H1 (cell line): ENCODE data around the gene CPTP. TPM values are rescaled to one million over a fixed set of nuclear protein-coding genes. Genes with fewer than 3 reads are reported as not detected.

Experiments used
- CTCF ChIA-PET: fragments of 300-600 bp; sonication (Branson Sonifier 250); formaldehyde crosslinking; loops from one replicate; lab custom pipeline; 2021; ENCODE audit not compliant: partially characterized antibody; lab: Charles Lee
- POLR2A ChIA-PET: fragments of 300-600 bp; sonication (Branson Sonifier 250); formaldehyde crosslinking; loops from one replicate; lab custom pipeline; 2021; ENCODE audit warnings: inconsistent platforms; ENCODE audit not compliant: partially characterized antibody; lab: Charles Lee
- DNase-seq, 2 experiments: peaks; one replicate each; pipeline versions ENCODE4 v3.0.0 to v3.0.0-alpha.2; 2010 to 2022; ENCODE audit warnings: low spot score in 2 of 2, low read depth in 1 of 2, mixed read lengths in 1 of 2
- FAIRE-seq: peaks from 2 replicates; lab custom pipeline; 2011; peaks lifted over from hg19 to GRCh38; lab: Jason Lieb, UNC
- H2AFZ ChIP-seq: 2 replicates; pipeline ENCODE4 v1.8.1; 2012; ENCODE audit warnings: low read length, inconsistent platforms
- H2AK5ac ChIP-seq: 2 replicates; pipeline ENCODE4 v1.6.1; 2013; ENCODE audit warnings: low read depth, low read length
- H2BK120ac ChIP-seq: replicated peaks from 2 replicates; pipeline ENCODE3; 2013; ENCODE audit warnings: low read depth, low read length, inconsistent platforms
- H2BK12ac ChIP-seq: 2 replicates; pipeline ENCODE4 v1.6.1; 2013; ENCODE audit warnings: low read depth, low read length
- H2BK15ac ChIP-seq: 2 replicates; pipeline ENCODE4 v1.6.1; 2013; ENCODE audit warnings: low read length
- H2BK20ac ChIP-seq: 2 replicates; pipeline ENCODE4 v1.6.1; 2013; ENCODE audit warnings: low read length
- H2BK5ac ChIP-seq: 2 replicates; pipeline ENCODE4 v1.6.1; 2013; ENCODE audit warnings: low read depth, low read length
- H3K14ac ChIP-seq: 2 replicates; pipeline ENCODE4 v1.6.1; 2013; ENCODE audit warnings: inconsistent platforms; ENCODE audit not compliant: insufficient read length
- H3K18ac ChIP-seq: 2 replicates; pipeline ENCODE4 v1.6.1; 2013; ENCODE audit warnings: low read length; ENCODE audit errors: extremely low read depth
- H3K23ac ChIP-seq: 2 replicates; pipeline ENCODE4 v1.6.1; 2013; ENCODE audit warnings: inconsistent platforms; ENCODE audit not compliant: insufficient read length
- H3K23me2 ChIP-seq: 2 replicates; pipeline ENCODE4 v1.6.1; 2013; ENCODE audit warnings: low read depth, low read length
- H3K27ac ChIP-seq: 2 replicates; pipeline ENCODE4 v1.6.1; 2011; ENCODE audit warnings: low read depth, low read length, inconsistent platforms
- H3K27me3 ChIP-seq, 4 experiments: replicated peaks in 1 of 4; 1 replicate in 1 of 4; 2 replicates in 3 of 4; pipeline versions ENCODE4 v1.6.1 to v1.8.1; 2011 to 2013; ENCODE audit warnings: low read length in 3 of 4, mild to moderate bottlenecking in 3 of 4, inconsistent platforms in 2 of 4, mixed read lengths in 2 of 4, moderate library complexity in 1 of 4; ENCODE audit not compliant: control insufficient read depth in 3 of 4, insufficient read depth in 3 of 4; ENCODE audit errors: extremely low read depth in 1 of 4
- H3K36me3 ChIP-seq, 4 experiments: 2 replicates each; pipeline versions ENCODE4 v1.6.1 to v1.8.1; 2011 to 2013; ENCODE audit warnings: mild to moderate bottlenecking in 4 of 4, low read length in 3 of 4, moderate library complexity in 2 of 4, control low read depth in 1 of 4, inconsistent platforms in 1 of 4; ENCODE audit not compliant: insufficient read depth in 4 of 4, control insufficient read depth in 2 of 4
- H3K4ac ChIP-seq: replicated peaks from 2 replicates; pipeline ENCODE3; 2013; ENCODE audit warnings: low read length, low read depth, mixed read lengths, inconsistent platforms; ENCODE audit not compliant: insufficient read length
- H3K4me1 ChIP-seq, 4 experiments: replicated peaks in 1 of 4; 1 replicate in 1 of 4; 2 replicates in 3 of 4; pipeline versions ENCODE4 v1.6.1 to v1.8.1; 2011 to 2013; ENCODE audit warnings: low read length in 3 of 4, inconsistent platforms in 2 of 4, mixed read lengths in 1 of 4; ENCODE audit not compliant: insufficient read depth in 4 of 4, control insufficient read depth in 3 of 4
- H3K4me2 ChIP-seq, 2 experiments: 2 replicates each; pipeline versions ENCODE4 v1.6.1 to v1.8.1; 2011 to 2013; ENCODE audit warnings: low read depth in 2 of 2, low read length in 2 of 2, control low read depth in 1 of 2, inconsistent platforms in 1 of 2, mild to moderate bottlenecking in 1 of 2; ENCODE audit not compliant: insufficient read depth in 1 of 2
- H3K4me3 ChIP-seq, 4 experiments: fragments of 200-600, 300-600 bp in 1 of 4; sonication (generic), shearing (Covaris generic), sonication (Bioruptor Twin) in 1 of 4; 2 replicates each; pipeline versions ENCODE4 v1.5.1 to v1.8.1; 2011 to 2016; ENCODE audit warnings: low read length in 4 of 4, low read depth in 3 of 4, control low read depth in 2 of 4, inconsistent platforms in 2 of 4, mild to moderate bottlenecking in 2 of 4, mixed read lengths in 1 of 4, moderate library complexity in 1 of 4; ENCODE audit not compliant: insufficient read depth in 2 of 4; ENCODE audit errors: extremely low read depth in 1 of 4
- H3K56ac ChIP-seq: replicated peaks from 2 replicates; pipeline ENCODE3; 2013; ENCODE audit warnings: low read depth, mild to moderate bottlenecking, mixed read lengths, low read length, inconsistent platforms; ENCODE audit not compliant: insufficient read length
- H3K79me1 ChIP-seq: 2 replicates; pipeline ENCODE4 v1.6.1; 2013; ENCODE audit warnings: low read depth, low read length, control low read depth
- H3K79me2 ChIP-seq, 2 experiments: 2 replicates each; pipeline versions ENCODE4 v1.6.1 to v1.8.1; 2012 to 2013; ENCODE audit warnings: low read length in 2 of 2, mild to moderate bottlenecking in 2 of 2, inconsistent platforms in 1 of 2; ENCODE audit not compliant: insufficient read depth in 2 of 2, control insufficient read depth in 1 of 2
- H3K9ac ChIP-seq, 4 experiments: replicated peaks in 1 of 4; 1 replicate in 1 of 4; 2 replicates in 3 of 4; pipeline versions ENCODE4 v1.6.1 to v1.8.1; 2011 to 2013; ENCODE audit warnings: low read depth in 3 of 4, low read length in 3 of 4, control low read depth in 2 of 4, mild to moderate bottlenecking in 2 of 4, moderate library complexity in 2 of 4, inconsistent platforms in 1 of 4; ENCODE audit errors: extremely low read depth in 1 of 4
- H3K9me3 ChIP-seq, 2 experiments: 2 replicates each; pipeline versions ENCODE4 v1.6.1 to v1.8.1; 2012 to 2013; ENCODE audit warnings: mild to moderate bottlenecking in 2 of 2, moderate library complexity in 2 of 2, control low read depth in 1 of 2, inconsistent platforms in 1 of 2, low read depth in 1 of 2, low read length in 1 of 2, mixed read lengths in 1 of 2; ENCODE audit not compliant: insufficient read depth in 2 of 2
- H4K20me1 ChIP-seq, 2 experiments: replicated peaks in 1 of 2; 2 replicates each; pipeline versions ENCODE3 to v1.8.1; 2011 to 2013; ENCODE audit warnings: inconsistent platforms in 2 of 2, low read length in 2 of 2, mild to moderate bottlenecking in 1 of 2; ENCODE audit not compliant: insufficient read depth in 2 of 2, control insufficient read depth in 1 of 2
- H4K5ac ChIP-seq: 2 replicates; pipeline ENCODE4 v1.6.1; 2013; ENCODE audit warnings: low read length, low read depth, mixed read lengths, inconsistent platforms; ENCODE audit not compliant: insufficient read length
- H4K8ac ChIP-seq: 2 replicates; pipeline ENCODE4 v1.8.0; 2013; ENCODE audit warnings: mild to moderate bottlenecking, moderate library complexity, low read length, inconsistent platforms; ENCODE audit not compliant: insufficient read depth; ENCODE audit errors: extremely low read depth
- H4K91ac ChIP-seq: replicated peaks from 2 replicates; pipeline ENCODE3; 2013; ENCODE audit warnings: low read length, mixed read lengths, inconsistent platforms; ENCODE audit not compliant: insufficient read length
- CTBP2 ChIP-seq: IDR thresholded peaks from 2 replicates; pipeline ENCODE4 v1.7.0; 2011; ENCODE audit warnings: borderline replicate concordance, mild to moderate bottlenecking, moderate library complexity, mixed read lengths, low read length; ENCODE audit not compliant: insufficient read depth, insufficient read length
- GABPA ChIP-seq: IDR thresholded peaks from 2 replicates; pipeline ENCODE4 v1.6.1; 2011; ENCODE audit warnings: mild to moderate bottlenecking, low read length, moderate library complexity, borderline replicate concordance; ENCODE audit not compliant: insufficient read depth
- HDAC2 ChIP-seq, 2 experiments: fragments of 300-600 bp in 1 of 2; sonication (generic) in 1 of 2; IDR thresholded peaks; 2 replicates each; pipeline ENCODE4 v1.6.1; 2011 to 2012; ENCODE audit warnings: low read depth in 2 of 2, low read length in 2 of 2, mild to moderate bottlenecking in 2 of 2, moderate library complexity in 2 of 2, borderline replicate concordance in 1 of 2, inconsistent platforms in 1 of 2
- MAX ChIP-seq: IDR thresholded peaks from 2 replicates; pipeline ENCODE4 v1.6.1; 2012; ENCODE audit warnings: inconsistent platforms
- SIRT6 ChIP-seq: IDR thresholded peaks from one replicate; pipeline ENCODE4 v1.7.1; 2012; ENCODE audit warnings: low read length, inconsistent platforms
- SP4 ChIP-seq: IDR thresholded peaks from 2 replicates; pipeline ENCODE4 v1.6.1; 2012; ENCODE audit warnings: low read length, inconsistent platforms
- TAF1 ChIP-seq: IDR thresholded peaks from 2 replicates; pipeline ENCODE4 v1.6.1; 2011; ENCODE audit warnings: mild to moderate bottlenecking, low read depth, low read length
- TCF12 ChIP-seq: IDR thresholded peaks from 2 replicates; pipeline ENCODE4 v1.6.1; 2011; ENCODE audit warnings: low read depth, mild to moderate bottlenecking, low read length
- WGBS, 2 experiments: shearing (Covaris generic) in 1 of 2; methylation state at CpG; one replicate each; pipeline versions ENCODE4 v1.1.6 to v1.1.7; 2013 to 2015; ENCODE audit warnings: low lambda C conversion rate in 2 of 2, mixed read lengths in 2 of 2, inconsistent platforms in 1 of 2, low coverage in 1 of 2, missing lambda C conversion rate in 1 of 2; ENCODE audit not compliant: insufficient replicate concordance in 2 of 2, insufficient coverage in 1 of 2, insufficient read length in 1 of 2; ENCODE audit errors: extremely low coverage in 1 of 2, missing lambda C conversion rate in 1 of 2; 5-methylcytosine and 5-hydroxymethylcytosine counted together
- polyA plus RNA-seq, 7 experiments: library from polyadenylated mRNA; depleted of rRNA in 3 of 7; stranded (reverse) in 5 of 7; unstranded in 2 of 7; fragments of >200 nt in 5 of 7; fragments of 200-250 nt in 2 of 7; gene quantifications; 1 replicate in 5 of 7; 2 replicates in 1 of 7; 4 replicates in 1 of 7; pipeline versions ENCODE4 v1.2.1 to v1.2.3, GENCODE V29; 2011 to 2013; ENCODE audit warnings: missing spikeins in 2 of 7, mixed read lengths in 2 of 7
- total RNA-seq: library from RNA; stranded (reverse); fragmentation: NEBNext Ultra II Directional; extraction: Animal tissue kit (Norgen Biotek cat#: 25700); gene quantifications from 2 replicates; pipeline ENCODE4 v1.2.1, GENCODE V29; 2021
- TF ChIP-seq, protein P1 (sequence below), 3 experiments: IDR thresholded peaks; 1 replicate in 2 of 3; 2 replicates in 1 of 3; pipeline versions ENCODE4 v1.5.1 to v1.6.1; 2011; ENCODE audit warnings: low read length in 3 of 3, mild to moderate bottlenecking in 3 of 3, inconsistent platforms in 2 of 3, low read depth in 1 of 3, moderate library complexity in 1 of 3; ENCODE audit not compliant: insufficient read depth in 1 of 3; ENCODE audit errors: control extremely low read depth in 1 of 3

Gene CPTP
- total and polyA plus RNA-seq, 2 of the 8 experiments (the other 6 are each of a cell fraction or from before 2014, with no cell fraction given): 8.1 to 10.6 TPM

DNA sequence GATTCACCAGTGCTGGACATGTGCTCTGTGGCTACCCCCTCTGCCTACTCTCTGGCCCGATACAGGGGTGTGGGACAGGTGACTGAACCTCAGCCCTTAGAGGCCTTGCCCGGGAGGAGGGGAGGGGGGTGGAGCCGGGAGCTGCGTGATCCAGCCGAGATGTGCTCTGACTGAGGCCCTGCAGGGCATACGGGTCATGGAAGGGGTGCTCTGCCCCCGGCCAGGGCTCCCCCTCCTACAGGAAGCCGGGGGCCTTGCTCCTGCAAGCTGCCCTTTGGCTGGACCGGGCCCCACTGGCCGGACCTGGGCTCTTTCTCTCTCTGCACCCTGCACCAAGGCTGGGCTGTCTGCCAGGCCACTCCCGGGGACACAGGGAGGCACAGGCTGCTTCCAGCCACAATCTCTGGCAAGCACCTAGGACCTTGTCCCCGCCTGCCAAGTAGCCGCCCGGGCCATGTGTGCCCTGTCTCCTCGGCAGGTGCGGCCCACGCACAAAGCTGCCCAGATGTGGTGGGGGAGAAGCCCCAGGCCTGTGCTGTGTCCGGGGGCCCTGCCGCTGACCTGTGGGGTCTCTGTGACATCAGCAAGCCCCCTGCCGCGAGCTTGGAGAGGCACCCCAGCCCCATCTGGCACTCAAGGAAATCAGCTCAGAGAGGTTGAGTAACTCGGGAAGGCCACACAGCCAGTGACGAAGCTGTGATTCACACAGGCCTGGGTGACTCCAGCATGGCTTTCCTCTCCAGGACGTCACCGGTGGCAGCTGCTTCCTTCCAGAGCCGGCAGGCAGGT is 42.9 kb upstream of the CPTP start:
- no peak overlapping the region for H4K5ac ChIP-seq
- no peak for FAIRE-seq
- H3K27ac ChIP-seq: no peak overlapping the region
- no peak overlapping the region for H3K18ac ChIP-seq
- H2BK12ac ChIP-seq: 0 out of 2 replicates have a peak overlapping the region, but pooled peaks have one; percentile 63
- H3K9me3 ChIP-seq: no peaks in the 10 kb centered on the region
- no peaks in the 10 kb centered on the region for H3K36me3 ChIP-seq
- H3K79me2 ChIP-seq: no peaks in the 10 kb centered on the region
- peak overlapping the region; percentile 29; the same call in 1 of the 2 replicates for H2BK15ac ChIP-seq
- no peaks in the 10 kb centered on the region for H3K79me1 ChIP-seq
- H3K23me2 ChIP-seq: no peaks in the 10 kb centered on the region
- H3K23ac ChIP-seq: no peak overlapping the region
- H3K56ac ChIP-seq: no peak overlapping the region
- no peak overlapping the region for H3K4me3 ChIP-seq
- H3K27me3 ChIP-seq: no peaks in the 10 kb centered on the region
- no peak overlapping the region for H3K9ac ChIP-seq
- no peak overlapping the region for H2AFZ ChIP-seq
- no peak overlapping the region for H2BK120ac ChIP-seq
- H4K20me1 ChIP-seq: no peaks in the 10 kb centered on the region
- no peak for DNase-seq
- H4K8ac ChIP-seq: no peak overlapping the region
- WGBS, 2 experiments: 86% methylated on average over 23 of the region's 26 CpGs; no CpG with 5 or more reads in 1 of the 2 experiments
- no peak overlapping the region for H3K4me2 ChIP-seq
- H2AK5ac ChIP-seq: no peak overlapping the region
- no peak overlapping the region for H4K91ac ChIP-seq
- ChIA-PET CTCF (interaction anchor here (0.6 to 6.1 kb wide), 8 partner anchors 10 to 279 kb away, joined by 3 to 38 read pairs (median 3); no protein-coding TSS in a partner anchor), POLR2A (interaction anchor here (1.0 to 1.2 kb wide), 3 partner anchors 10 to 34 kb away, joined by 3 to 4 read pairs (median 3); no protein-coding TSS in a partner anchor)
- H2BK20ac ChIP-seq: no peak overlapping the region
- H2BK5ac ChIP-seq: no peak overlapping the region
- peaks cover 0 to 2% (median under 1%) of the 10 kb centered on the region in 4 experiments; a peak in 1 of 7 replicates for H3K4me1 ChIP-seq
- H3K14ac ChIP-seq: no peak overlapping the region
- H3K4ac ChIP-seq: no peak overlapping the region
- TF ChIP-seq, protein P1, sequence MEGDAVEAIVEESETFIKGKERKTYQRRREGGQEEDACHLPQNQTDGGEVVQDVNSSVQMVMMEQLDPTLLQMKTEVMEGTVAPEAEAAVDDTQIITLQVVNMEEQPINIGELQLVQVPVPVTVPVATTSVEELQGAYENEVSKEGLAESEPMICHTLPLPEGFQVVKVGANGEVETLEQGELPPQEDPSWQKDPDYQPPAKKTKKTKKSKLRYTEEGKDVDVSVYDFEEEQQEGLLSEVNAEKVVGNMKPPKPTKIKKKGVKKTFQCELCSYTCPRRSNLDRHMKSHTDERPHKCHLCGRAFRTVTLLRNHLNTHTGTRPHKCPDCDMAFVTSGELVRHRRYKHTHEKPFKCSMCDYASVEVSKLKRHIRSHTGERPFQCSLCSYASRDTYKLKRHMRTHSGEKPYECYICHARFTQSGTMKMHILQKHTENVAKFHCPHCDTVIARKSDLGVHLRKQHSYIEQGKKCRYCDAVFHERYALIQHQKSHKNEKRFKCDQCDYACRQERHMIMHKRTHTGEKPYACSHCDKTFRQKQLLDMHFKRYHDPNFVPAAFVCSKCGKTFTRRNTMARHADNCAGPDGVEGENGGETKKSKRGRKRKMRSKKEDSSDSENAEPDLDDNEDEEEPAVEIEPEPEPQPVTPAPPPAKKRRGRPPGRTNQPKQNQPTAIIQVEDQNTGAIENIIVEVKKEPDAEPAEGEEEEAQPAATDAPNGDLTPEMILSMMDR (IDR thresholded peaks at IDR 0.05; ENCODE audit: control extremely low read depth in 1 of 3, insufficient read depth in 1 of 3, low read depth in 1 of 3, low read length in 3 of 3): no peak
- TF ChIP-seq MAX (no peak), SP4 (no peak), CTBP2 (no peak), SIRT6 (no peak), TAF1 (no peak), HDAC2 (IDR thresholded peaks at IDR 0.05; ENCODE audit: borderline replicate concordance in 1 of 2, low read depth in 2 of 2, low read length in 2 of 2) (no peak), TCF12 (no peak), GABPA (no peak)
